Fibroblast of skin of abdomen (primary cell): ENCODE results near the gene TBC1D5.
"Not testable (repeated sequence)": the region's sequence is repeated elsewhere in the genome, so short reads cannot be mapped to it uniquely, and the experiment has no call there.

Source experiments
- DNase-seq: peaks from one replicate; pipeline ENCODE4 v3.0.0-alpha.2; 2013

The TBC1D5 gene

DNA sequence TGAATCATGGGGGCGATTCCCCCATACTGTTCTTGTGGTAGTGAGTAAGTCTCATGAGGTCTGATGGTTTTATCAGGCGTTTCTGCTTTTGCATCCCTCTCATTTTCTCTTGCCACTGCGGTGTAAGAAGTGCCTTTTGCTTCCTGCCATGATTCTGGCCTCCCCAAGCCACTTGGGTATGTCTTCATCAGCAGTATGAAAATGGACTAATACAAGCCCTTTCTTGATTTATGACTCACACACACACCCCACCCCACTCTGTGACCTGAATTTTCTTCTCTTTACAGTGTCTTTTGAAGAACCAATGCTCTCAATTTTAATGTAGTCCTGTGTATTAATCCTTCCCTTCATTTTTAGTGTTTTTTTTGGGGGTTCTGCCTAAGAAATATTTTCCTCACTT is 612.9 kb downstream of the TBC1D5 start:
- no peak for DNase-seq

DNA sequence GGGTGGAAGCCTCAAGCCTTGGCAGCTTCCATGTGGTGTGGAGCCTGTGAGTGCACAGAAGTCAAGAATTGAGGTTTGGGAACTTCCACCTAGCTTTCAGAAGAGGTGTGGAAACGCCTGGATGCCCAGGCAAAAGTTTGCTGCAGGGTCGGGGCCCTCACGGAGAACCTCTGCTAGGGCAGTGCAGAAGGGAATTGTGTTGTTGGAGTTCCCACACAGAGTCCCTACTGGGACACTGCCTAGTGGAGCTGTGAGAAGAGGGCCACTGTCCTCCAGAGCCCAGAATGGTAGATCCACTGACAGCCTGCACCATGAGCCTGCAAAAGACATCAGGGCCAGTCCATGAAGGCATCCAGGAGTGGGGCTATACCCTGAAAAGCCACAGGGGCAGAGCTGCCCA is 613.8 kb downstream of the TBC1D5 start:
- DNase-seq, result not testable (repeated sequence)

DNA sequence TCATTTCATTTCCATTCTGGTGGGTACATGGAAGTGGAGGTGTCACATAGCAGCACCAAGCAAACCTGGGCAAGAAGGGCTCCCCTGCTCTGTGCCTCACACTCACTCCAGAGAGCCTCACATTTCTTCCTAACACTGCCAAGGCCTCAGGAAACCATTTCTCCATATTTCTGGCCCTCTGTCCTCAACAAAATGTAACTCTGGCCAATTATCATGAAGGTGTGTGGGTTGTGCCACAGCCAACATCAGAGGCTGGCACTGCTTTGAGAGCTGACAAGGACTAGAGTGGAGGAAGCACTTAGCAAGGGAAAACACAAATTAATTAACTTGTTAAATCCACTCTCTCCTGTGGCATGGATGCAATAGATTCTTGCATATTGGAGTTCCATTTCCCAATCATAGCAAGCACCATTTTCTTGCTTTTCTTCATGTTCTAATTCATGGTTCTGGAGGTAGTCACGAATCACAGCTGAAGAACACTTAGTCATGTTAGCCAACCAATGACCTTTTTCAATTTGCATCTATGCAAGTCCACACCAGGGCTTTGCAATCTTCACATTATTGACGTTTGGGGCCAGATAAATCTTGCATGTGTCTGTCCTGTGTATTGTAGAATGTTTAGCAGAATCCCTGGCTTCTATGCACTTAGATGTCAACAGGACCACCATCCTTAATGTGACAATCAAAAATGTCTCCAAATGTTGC is 616.5 kb downstream of the TBC1D5 start:
- DNase-seq, result no peak

DNA sequence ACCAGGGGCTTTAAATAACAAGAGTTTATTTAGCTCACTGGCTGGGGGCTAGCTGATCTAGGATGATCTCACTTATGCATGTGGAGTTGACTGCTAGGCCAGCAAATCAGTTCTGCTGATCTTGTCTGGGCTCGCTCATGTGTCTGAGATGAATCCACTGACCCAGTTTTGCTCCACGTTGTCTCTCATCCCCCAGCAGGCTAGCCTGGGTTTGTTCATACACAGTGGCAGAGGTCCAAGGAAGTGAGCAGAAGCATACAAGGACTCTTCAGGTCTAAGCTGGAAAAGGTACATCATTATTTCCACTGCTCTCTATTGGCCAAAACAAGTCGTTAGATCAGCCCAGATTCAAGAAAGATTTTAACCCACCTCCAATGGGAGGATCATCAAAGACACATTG is 619.7 kb downstream of the TBC1D5 start:
- DNase-seq, result no peak

DNA sequence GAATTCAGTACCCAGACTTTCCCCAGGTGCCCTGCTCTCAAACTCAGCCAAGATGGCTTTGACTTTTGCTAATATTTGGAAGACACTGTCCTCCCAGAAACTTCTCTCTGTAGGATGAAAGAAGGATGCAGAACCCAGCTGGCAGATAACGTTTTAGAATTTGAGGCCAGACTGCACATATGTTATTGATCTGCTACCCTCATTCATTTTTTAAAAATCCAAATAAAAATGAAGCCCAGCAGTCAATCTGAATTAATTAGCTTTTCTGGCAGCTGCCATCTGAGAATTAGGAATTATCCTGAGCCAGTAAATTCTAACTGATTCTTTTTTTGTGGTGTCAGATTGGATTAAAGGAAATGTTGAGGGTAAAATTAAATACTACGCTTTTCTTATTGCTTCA is 621.1 kb downstream of the TBC1D5 start:
- DNase-seq, result no peak

DNA sequence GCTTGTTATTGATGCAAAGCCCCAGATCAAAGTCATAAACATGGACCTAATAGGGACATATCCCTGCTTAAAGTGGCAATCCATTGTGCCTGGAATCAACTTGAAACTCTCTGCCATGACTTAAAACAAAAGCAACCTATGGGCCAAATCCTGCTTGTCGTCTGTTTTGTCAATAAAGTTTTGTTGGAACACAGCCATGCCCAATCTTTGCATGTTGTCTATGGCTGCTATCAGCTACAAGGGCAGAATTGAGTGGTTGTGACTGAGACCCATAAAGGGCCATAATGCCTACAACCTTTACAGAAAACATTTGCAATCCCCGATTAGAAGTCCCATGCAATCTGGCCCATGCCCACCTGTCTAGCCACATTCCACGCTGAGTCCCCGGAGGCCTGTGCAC is 622.3 kb downstream of the TBC1D5 start:
- DNase-seq, result no peak

DNA sequence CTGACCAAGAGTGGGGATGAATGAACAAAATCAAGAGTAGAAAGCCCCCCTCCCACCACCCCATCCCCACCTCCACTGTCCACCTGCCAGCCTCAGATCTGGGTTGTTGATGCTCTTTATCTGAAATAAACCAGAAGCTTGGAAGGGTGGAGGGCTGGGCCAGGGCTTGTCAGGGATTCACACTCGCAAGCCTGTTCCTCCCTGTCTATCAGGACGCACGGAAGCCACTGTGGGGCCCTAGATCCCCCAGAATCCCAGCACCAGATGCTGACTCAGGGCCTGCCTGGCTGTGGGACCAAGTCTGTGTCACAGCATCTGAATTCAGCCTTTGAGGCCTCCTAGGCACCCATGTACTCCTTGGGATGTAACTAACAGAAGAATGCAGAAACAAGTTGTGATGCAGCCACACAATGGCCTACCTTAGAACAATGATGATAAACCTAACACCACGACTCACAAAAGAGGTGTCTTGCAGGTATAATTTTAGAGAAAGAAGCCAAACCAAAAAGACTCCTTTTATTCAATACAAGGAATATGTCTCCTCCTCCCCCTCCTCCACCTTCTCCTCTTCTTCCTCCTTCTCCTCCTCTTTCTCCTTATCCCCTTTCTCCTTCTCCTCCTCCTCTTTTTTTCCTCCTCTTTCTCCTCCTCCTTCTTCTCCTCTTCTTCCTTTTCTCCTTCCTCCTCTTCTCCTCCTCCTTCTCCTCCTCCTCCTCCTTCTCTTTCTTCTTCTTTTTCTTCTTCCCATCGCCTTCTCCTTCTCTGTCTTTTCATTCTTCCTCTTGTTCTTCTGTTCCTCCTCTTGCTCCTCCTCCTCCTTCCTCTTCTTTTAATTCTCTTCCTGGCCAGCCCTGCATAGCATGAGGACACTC is 623.0 kb downstream of the TBC1D5 start:
- DNase-seq, result no peak

DNA sequence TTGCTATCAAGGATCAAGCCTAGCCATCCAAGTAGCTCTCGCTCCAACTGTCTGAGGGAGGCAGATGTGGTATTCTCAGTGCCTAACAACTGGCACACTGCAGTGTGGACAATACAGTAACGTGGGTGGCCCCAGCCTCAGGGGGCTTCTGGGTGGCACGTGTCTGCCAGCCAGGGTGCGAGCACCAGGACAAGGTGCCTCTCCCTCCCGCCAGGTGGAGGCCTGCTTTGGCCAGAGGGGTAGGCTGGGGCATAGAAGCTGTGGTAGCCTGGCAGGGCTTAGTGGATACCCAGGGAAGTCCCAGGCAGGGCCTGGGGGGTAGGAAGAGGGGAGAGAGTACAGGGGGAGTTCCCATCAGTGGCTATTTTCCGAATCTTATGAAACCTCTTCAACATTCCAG is 623.7 kb downstream of the TBC1D5 start:
- DNase-seq, result no peak

DNA sequence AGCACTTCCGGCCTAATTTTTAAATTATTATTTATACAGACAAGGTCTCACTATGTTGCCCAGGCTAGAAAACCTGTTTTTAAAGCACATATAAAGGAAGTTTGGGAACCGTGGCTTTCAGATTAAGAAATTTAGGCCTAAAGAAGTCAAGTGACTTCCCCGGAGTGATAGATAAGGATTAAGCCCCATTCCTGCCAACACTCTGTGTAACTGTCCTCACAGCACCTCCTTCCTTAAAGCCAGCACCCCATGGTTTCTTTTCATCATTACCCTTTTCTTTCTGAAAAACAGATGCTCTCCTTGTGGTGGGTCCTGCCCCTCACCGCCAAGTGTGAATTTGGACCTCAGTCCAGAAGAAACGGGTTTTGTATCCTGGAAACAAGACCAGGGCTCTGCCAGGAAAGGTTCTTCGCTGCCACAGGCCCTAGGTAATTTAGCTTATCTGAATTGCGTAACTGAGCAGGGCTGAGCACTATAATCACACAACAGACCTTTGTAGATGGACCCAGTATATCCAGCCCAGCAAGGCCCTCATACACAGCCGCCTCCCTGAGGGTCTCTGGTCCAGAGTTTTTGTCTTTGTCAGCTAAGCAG is 626.3 kb downstream of the TBC1D5 start:
- no peak for DNase-seq

DNA sequence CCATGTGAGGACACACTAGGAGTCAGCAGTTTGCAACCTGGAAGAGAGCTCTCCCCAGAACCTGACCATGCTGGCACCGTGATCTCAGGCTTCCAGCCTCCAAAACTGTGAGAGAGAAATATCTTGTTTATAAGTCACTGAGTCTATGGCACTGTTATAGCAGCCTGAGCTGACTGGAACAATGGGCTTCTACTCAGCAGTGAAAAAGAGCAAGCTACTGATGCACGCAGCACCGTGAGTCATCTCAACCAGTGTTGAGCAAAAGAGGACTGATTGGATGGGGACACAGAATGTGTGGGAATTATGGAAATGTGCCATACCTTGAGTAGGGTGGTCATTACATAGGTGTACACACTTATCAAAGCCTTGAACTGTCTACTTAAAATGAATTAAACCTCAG is 627.2 kb downstream of the TBC1D5 start:
- no peak for DNase-seq

DNA sequence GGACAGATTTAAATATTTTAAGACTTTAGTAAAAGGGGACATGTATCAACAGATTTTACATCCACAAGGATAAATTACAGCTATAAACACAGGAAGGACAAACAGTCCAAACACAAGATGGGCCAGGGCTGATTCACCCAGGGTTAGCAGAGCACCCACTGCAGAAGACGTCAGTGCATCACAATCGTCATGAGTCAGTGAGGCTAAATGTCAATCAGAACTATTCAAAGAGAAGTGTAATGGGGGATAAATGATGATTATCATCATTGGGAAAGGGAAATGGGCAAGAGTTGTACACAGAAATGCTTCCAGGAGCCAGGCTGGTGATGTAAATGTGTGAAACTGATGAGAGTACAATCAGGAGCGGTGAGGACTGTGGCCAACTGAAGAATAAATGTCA is 630.8 kb downstream of the TBC1D5 start:
- no peak for DNase-seq

DNA sequence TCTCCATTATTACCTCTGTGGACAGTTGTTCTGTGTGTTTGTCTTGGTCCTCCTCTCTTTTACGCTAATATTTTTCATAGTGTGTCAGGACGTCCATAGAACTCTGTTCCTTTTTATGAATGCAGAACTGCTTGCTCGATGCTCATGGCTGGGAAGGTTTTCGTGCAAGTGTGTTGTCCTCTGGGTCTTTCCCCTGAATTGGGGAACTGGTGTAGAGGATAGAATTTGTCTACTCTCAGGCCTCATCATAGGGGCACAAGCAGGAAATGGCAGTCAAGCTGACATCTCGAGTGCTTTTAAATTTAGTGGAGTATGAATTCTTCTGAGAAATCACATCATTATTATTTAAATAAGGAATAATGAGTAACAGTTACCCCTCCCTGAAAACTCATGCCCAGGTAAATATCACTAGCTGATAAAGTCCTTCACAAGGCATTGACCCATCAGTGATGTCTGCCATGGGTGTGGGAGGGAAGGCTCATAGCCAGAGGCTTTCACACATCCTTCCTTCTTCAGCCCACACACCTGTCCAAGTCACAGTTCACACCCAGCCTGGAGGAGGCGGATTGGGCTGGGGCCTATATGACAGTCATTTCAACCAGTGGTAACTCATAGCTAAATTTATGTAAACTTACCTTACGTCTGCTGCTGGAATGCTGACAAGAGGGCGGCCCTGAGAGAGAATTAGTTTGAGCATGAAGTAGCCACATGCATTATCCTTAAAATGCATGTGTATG is 631.6 kb downstream of the TBC1D5 start:
- DNase-seq, result no peak
